HepG2 (cell line): ENCODE data around the gene HBM. TPM values are rescaled to one million over a fixed set of nuclear protein-coding genes. Genes with fewer than 3 reads are reported as not detected.

ENCODE experiments used
- ATAC-seq: fragments of 200-7000 bp; cut with Tn5 transposase; 3 replicates; pipeline ENCODE4 v1.9.1; 2020; ENCODE audit warnings: mild to moderate bottlenecking, moderate library complexity
- BruUV-seq: library from RNA; stranded (reverse); fragments of 400-500 nt; replicated peaks from 2 replicates; lab custom pipeline; 2021; lab: Mats Ljungman, UMichigan
- CTCF ChIA-PET: fragments of 300-600 bp; formaldehyde crosslinking; extraction: SDS; loops from one replicate; lab custom pipeline; 2021; ENCODE audit warnings: low total read pairs, inconsistent platforms, low intra/inter-chr PET ratio; lab: Yijun Ruan, JAX
- POLR2A ChIA-PET: fragments of 350-600 bp; sonication (Branson Sonifier 250); formaldehyde crosslinking; loops from one replicate; lab custom pipeline; 2020; ENCODE audit warnings: antibody characterized with exemption, inconsistent platforms; lab: Yijun Ruan, JAX
- DNase-seq: peaks from one replicate; pipeline ENCODE4 v3.0.0-alpha.2; 2015; ENCODE audit warnings: low spot score
- FAIRE-seq: peaks from 3 replicates; lab custom pipeline; 2011; peaks lifted over from hg19 to GRCh38; lab: Jason Lieb, UNC
- H2AFZ ChIP-seq: one replicate; pipeline ENCODE4 v1.6.1; 2011; ENCODE audit warnings: low read length, inconsistent platforms
- H3K27ac ChIP-seq: fragments of 300-600 bp; 3 replicates; pipeline ENCODE4 v1.8.0; 2011; ENCODE audit warnings: mixed run types, mild to moderate bottlenecking, mixed read lengths, low read length, inconsistent platforms; ENCODE audit not compliant: insufficient read depth; ENCODE audit errors: extremely low read length
- H3K27me3 ChIP-seq, 2 experiments: fragments of 200-600 bp in 1 of 2; 2 replicates in 1 of 2; 3 replicates in 1 of 2; pipeline versions ENCODE4 v1.6.0 to v1.8.0; 2011; ENCODE audit warnings: low read length in 2 of 2, mild to moderate bottlenecking in 2 of 2, moderate library complexity in 2 of 2, inconsistent platforms in 1 of 2; ENCODE audit not compliant: insufficient read depth in 2 of 2, control insufficient read depth in 1 of 2
- H3K36me3 ChIP-seq, 2 experiments: fragments of 200-600 bp in 1 of 2; replicated peaks in 1 of 2; 2 replicates in 1 of 2; 3 replicates in 1 of 2; pipeline versions ENCODE4 v1.5.1 to v1.8.0; 2011; ENCODE audit warnings: low read length in 2 of 2, inconsistent platforms in 1 of 2; ENCODE audit not compliant: insufficient read depth in 2 of 2, control insufficient read depth in 1 of 2
- H3K4me1 ChIP-seq: 2 replicates; pipeline ENCODE4 v1.5.1; 2012; ENCODE audit warnings: low read length, inconsistent platforms; ENCODE audit not compliant: insufficient read depth
- H3K4me2 ChIP-seq: 2 replicates; pipeline ENCODE4 v1.6.0; 2011; ENCODE audit warnings: low read depth, low read length, inconsistent platforms
- H3K4me3 ChIP-seq, 3 experiments: fragments of 200-600 bp in 1 of 3; sonication (generic), shearing (Covaris generic) in 1 of 3; replicated peaks in 1 of 3; 2 replicates each; pipeline ENCODE4 v1.5.1; 2011 to 2016; ENCODE audit warnings: low read length in 3 of 3, inconsistent platforms in 2 of 3, low read depth in 2 of 3, mild to moderate bottlenecking in 2 of 3, control low read depth in 1 of 3, mixed read lengths in 1 of 3; ENCODE audit not compliant: insufficient read depth in 1 of 3
- H3K79me2 ChIP-seq: one replicate; pipeline ENCODE4 v1.6.1; 2011; ENCODE audit warnings: low read length, inconsistent platforms; ENCODE audit not compliant: insufficient read depth
- H3K9ac ChIP-seq: 2 replicates; pipeline ENCODE4 v1.6.0; 2011; ENCODE audit warnings: mild to moderate bottlenecking, low read depth, low read length, inconsistent platforms; ENCODE audit not compliant: insufficient read depth
- H3K9me3 ChIP-seq: 2 replicates; pipeline ENCODE4 v1.5.1; 2012; ENCODE audit warnings: mild to moderate bottlenecking, low read length
- H4K20me1 ChIP-seq: 2 replicates; pipeline ENCODE4 v1.6.0; 2011; ENCODE audit warnings: inconsistent platforms, mild to moderate bottlenecking, low read length, moderate library complexity; ENCODE audit not compliant: insufficient read depth
- ETV6 ChIP-seq: sonication (generic); formaldehyde crosslinking; conservative IDR thresholded peaks from 2 replicates; pipeline ENCODE4 v1.4.0; 2020; ENCODE audit warnings: missing genetic modification reagents
- FOSL1 ChIP-seq: sonication (generic); formaldehyde crosslinking; IDR thresholded peaks from 2 replicates; pipeline ENCODE4 v1.9.0; 2021; ENCODE audit warnings: missing genetic modification reagents, borderline replicate concordance
- FOXJ3 ChIP-seq: sonication (generic); formaldehyde crosslinking; IDR thresholded peaks from 2 replicates; pipeline ENCODE4 v1.4.0; 2020; ENCODE audit warnings: missing genetic modification reagents, mild to moderate bottlenecking, borderline replicate concordance
- KDM5B ChIP-seq: sonication (generic); formaldehyde crosslinking; IDR thresholded peaks from 2 replicates; pipeline ENCODE4 v1.4.0; 2020; ENCODE audit warnings: missing genetic modification reagents, mild to moderate bottlenecking, borderline replicate concordance
- NFIC ChIP-seq: IDR thresholded peaks from 2 replicates; pipeline ENCODE4 v1.6.1; 2012; ENCODE audit warnings: mild to moderate bottlenecking, low read length, inconsistent platforms
- POLR2A ChIP-seq, 2 experiments: IDR thresholded peaks; 2 replicates each; pipeline ENCODE4 v1.6.1; 2011; ENCODE audit warnings: low read depth in 2 of 2, low read length in 2 of 2, mild to moderate bottlenecking in 1 of 2, moderate library complexity in 1 of 2; ENCODE audit not compliant: insufficient read depth in 1 of 2
- SALL1 ChIP-seq: sonication (generic); formaldehyde crosslinking; IDR thresholded peaks from 2 replicates; pipeline ENCODE4 v1.8.0; 2022; ENCODE audit warnings: mild to moderate bottlenecking, missing genetic modification reagents
- SRSF1 ChIP-seq: fragments of 200-400 bp; formaldehyde crosslinking; optimal IDR thresholded peaks from 2 replicates; pipeline ENCODE3; 2017; ENCODE audit warnings: mild to moderate bottlenecking, low read depth, low read length, moderate library complexity
- TBL1XR1 ChIP-seq: fragments of 150-350 bp; IDR thresholded peaks from 2 replicates; pipeline ENCODE4 v1.6.1; 2014; ENCODE audit warnings: borderline replicate concordance, low read length; ENCODE audit not compliant: partially characterized antibody
- ZNF251 ChIP-seq: sonication (generic); formaldehyde crosslinking; IDR thresholded peaks from 2 replicates; pipeline ENCODE4 v1.9.0; 2021; ENCODE audit warnings: mild to moderate bottlenecking, missing genetic modification reagents
- ZNF788 ChIP-seq: sonication (generic); formaldehyde crosslinking; IDR thresholded peaks from 2 replicates; pipeline ENCODE4 v1.5.0; 2020; ENCODE audit warnings: mild to moderate bottlenecking, missing genetic modification reagents, borderline replicate concordance
- ZNF839 ChIP-seq: sonication (generic); formaldehyde crosslinking; IDR thresholded peaks from 2 replicates; pipeline ENCODE4 v1.4.0; 2020; ENCODE audit warnings: missing genetic modification reagents, mild to moderate bottlenecking, borderline replicate concordance
- WGBS: methylation state at CpG from one replicate; pipeline ENCODE4 v1.1.6; 2017; ENCODE audit warnings: low lambda C conversion rate; 5-methylcytosine and 5-hydroxymethylcytosine counted together
- in situ Hi-C: cut with HindIII; loops from 2 replicates; pipeline ENCODE4 v1.10.0; 2017; ENCODE audit warnings: low pct_unique_long_range_greater_than_20kb; ENCODE audit not compliant: extremely low pct_ligation_motif_present
- intact Hi-C: fragments of 100-400 bp; cut with micrococcal nuclease; formaldehyde crosslinking; loops from one replicate; pipeline ENCODE4 v1.10.0; 2022; ENCODE audit not compliant: unreplicated experiment
- polyA plus RNA-seq, 8 experiments: library from polyadenylated mRNA; depleted of rRNA in 3 of 8; stranded (reverse) in 7 of 8; unstranded in 1 of 8; fragments of >200 nt; fragmentation: Illumina TruSeq in 4 of 8; extraction: Trizol in 4 of 8; gene quantifications; 2 replicates each; pipeline versions ENCODE4 v1.2.1 to v1.2.3, GENCODE V29; 2011 to 2016; ENCODE audit warnings: low read depth in 4 of 8, missing spikeins in 1 of 8, mixed read lengths in 1 of 8; ENCODE audit not compliant: insufficient read depth in 1 of 8
- total RNA-seq, 5 experiments: library from RNA; depleted of rRNA; stranded (reverse); fragments of >200 nt; fragmentation: Illumina TruSeq; extraction: Trizol; gene quantifications; 2 replicates each; pipeline ENCODE4 v1.2.3, GENCODE V29; 2016; ENCODE audit warnings: low read depth in 1 of 5
- TF ChIP-seq, protein P1 (sequence below): sonication (generic); formaldehyde crosslinking; conservative IDR thresholded peaks from 2 replicates; pipeline ENCODE4 v1.4.0; 2020; ENCODE audit warnings: missing genetic modification reagents
- TF ChIP-seq, protein P2 (sequence below): sonication (generic); formaldehyde crosslinking; conservative IDR thresholded peaks from 2 replicates; pipeline ENCODE4 v1.8.1; 2023; ENCODE audit warnings: missing genetic modification reagents
- TF ChIP-seq, protein P3 (sequence below): IDR thresholded peaks from 2 replicates; pipeline ENCODE4 v1.6.1; 2016; ENCODE audit warnings: missing compliant biosample characterization, missing genetic modification reagents, borderline replicate concordance
- TF ChIP-seq, protein P4 (sequence below): sonication (generic); formaldehyde crosslinking; IDR thresholded peaks from 2 replicates; pipeline ENCODE4 v1.9.0; 2022; ENCODE audit warnings: missing genetic modification reagents, mild to moderate bottlenecking, borderline replicate concordance

Gene HBM
- total and polyA plus RNA-seq, 2 of the 13 experiments (the other 11 are each of a cell fraction or from before 2014, with no cell fraction given), result not detected

DNA sequence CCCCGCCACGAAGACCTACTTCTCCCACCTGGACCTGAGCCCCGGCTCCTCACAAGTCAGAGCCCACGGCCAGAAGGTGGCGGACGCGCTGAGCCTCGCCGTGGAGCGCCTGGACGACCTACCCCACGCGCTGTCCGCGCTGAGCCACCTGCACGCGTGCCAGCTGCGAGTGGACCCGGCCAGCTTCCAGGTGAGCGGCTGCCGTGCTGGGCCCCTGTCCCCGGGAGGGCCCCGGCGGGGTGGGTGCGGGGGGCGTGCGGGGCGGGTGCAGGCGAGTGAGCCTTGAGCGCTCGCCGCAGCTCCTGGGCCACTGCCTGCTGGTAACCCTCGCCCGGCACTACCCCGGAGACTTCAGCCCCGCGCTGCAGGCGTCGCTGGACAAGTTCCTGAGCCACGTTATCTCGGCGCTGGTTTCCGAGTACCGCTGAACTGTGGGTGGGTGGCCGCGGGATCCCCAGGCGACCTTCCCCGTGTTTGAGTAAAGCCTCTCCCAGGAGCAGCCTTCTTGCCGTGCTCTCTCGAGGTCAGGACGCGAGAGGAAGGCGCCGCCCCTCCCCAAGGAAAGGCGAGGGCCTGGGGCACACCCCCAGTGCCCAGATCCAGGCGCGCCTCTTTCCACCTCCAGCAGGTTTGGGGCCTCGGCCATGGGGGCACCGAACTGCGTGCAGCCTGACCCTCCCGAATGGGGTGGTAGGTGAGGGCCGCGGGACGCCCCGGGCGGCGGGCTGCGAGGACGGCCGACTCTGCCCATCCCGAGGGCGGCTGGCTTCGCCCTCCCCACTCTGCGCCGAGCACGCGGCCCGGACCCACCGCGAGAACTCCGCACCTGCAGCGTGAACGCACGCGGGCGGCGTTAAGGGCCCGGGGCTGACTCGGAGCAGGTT, 15.1 kb downstream of the HBM start (continued):
- TF ChIP-seq, protein P1, sequence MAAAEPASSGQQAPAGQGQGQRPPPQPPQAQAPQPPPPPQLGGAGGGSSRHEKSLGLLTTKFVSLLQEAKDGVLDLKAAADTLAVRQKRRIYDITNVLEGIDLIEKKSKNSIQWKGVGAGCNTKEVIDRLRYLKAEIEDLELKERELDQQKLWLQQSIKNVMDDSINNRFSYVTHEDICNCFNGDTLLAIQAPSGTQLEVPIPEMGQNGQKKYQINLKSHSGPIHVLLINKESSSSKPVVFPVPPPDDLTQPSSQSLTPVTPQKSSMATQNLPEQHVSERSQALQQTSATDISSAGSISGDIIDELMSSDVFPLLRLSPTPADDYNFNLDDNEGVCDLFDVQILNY (CRISPR knock-in tag), result 0 out of 2 replicates have a peak, but pooled peaks have one; percentile 45
- TF ChIP-seq, protein P2, sequence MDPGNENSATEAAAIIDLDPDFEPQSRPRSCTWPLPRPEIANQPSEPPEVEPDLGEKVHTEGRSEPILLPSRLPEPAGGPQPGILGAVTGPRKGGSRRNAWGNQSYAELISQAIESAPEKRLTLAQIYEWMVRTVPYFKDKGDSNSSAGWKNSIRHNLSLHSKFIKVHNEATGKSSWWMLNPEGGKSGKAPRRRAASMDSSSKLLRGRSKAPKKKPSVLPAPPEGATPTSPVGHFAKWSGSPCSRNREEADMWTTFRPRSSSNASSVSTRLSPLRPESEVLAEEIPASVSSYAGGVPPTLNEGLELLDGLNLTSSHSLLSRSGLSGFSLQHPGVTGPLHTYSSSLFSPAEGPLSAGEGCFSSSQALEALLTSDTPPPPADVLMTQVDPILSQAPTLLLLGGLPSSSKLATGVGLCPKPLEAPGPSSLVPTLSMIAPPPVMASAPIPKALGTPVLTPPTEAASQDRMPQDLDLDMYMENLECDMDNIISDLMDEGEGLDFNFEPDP, result peak; percentile 100

DNA sequence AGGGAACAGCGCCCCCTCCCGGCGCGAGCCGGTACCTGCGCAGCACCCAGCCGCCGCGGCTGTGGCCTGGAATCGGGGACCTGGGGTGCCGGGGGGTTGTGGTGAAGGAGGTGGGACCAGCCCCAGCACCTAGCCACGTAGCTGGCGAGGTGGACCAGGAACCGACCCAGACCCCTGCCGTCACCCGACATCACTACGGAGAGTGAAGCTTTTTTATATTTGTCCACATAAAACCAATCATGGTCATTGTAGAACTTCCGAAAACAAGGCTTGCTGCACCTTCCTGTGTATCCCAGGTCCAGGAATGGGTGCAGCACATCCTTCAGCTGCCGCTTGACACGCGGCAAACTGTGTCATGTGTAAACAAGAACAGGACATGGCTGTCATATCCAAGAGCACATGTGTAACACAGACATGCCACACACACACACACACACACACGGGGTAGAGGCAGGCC, 15.8 kb downstream of the HBM start:
- H3K36me3 ChIP-seq, result no peaks in the 10 kb centered on the region
- in situ Hi-C loops, result loop anchor here (5.0 kb wide), 1 partner anchor 74 kb away; no protein-coding TSS in a partner anchor
- H4K20me1 ChIP-seq, result 0 out of 2 replicates have a peak, but pooled peaks cover 4% of the 10 kb centered on the region
- POLR2A ChIA-PET, result no interaction called here
- no peak for FAIRE-seq
- BruUV-seq, result no TSS peak
- CTCF ChIA-PET, result interaction anchor here (2.5 to 3.2 kb wide), 2 partner anchors 64 to 75 kb away, joined by 17 to 23 read pairs; no protein-coding TSS in a partner anchor
- peaks cover 23% of the 10 kb centered on the region for H3K4me1 ChIP-seq
- no peak overlapping the region; a peak in 1 of 6 replicates for H3K4me3 ChIP-seq
- 94% methylated on average over 2 of the region's 22 CpGs for WGBS
- DNase-seq, result no peak
- peak overlapping the region; percentile 38; the same call in 1 of the 2 replicates for H3K4me2 ChIP-seq
- no peak overlapping the region for H2AFZ ChIP-seq
- peaks cover 0 to 11% of the 10 kb centered on the region in 2 experiments; a peak in 3 of 5 replicates for H3K27me3 ChIP-seq
- intact Hi-C loops, result loop anchor here (1.0 to 2.0 kb wide), 2 partner anchors 43 to 116 kb away; no protein-coding TSS in a partner anchor
- no peaks in the 10 kb centered on the region for H3K79me2 ChIP-seq
- H3K27ac ChIP-seq, result no peak overlapping the region
- H3K9ac ChIP-seq, result no peak overlapping the region
- no peak for ATAC-seq
- no peaks in the 10 kb centered on the region for H3K9me3 ChIP-seq
- TF ChIP-seq ETV6 (CRISPR knock-in tag), result no peak
- peak; percentile 16 for TF ChIP-seq SRSF1
- TF ChIP-seq KDM5B (CRISPR knock-in tag), result no peak
- no peak for TF ChIP-seq SALL1 (CRISPR knock-in tag)
- TF ChIP-seq, protein P3, sequence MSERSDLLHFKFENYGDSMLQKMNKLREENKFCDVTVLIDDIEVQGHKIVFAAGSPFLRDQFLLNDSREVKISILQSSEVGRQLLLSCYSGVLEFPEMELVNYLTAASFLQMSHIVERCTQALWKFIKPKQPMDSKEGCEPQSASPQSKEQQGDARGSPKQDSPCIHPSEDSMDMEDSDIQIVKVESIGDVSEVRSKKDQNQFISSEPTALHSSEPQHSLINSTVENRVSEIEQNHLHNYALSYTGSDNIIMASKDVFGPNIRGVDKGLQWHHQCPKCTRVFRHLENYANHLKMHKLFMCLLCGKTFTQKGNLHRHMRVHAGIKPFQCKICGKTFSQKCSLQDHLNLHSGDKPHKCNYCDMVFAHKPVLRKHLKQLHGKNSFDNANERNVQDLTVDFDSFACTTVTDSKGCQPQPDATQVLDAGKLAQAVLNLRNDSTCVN (CRISPR knock-in tag), result peak; percentile 3; the same call in 1 of the 2 replicates
- TF ChIP-seq ZNF251, result peak; percentile 5
- TF ChIP-seq NFIC, result no peak
- no peak for TF ChIP-seq ZNF839
- TF ChIP-seq POLR2A (IDR thresholded peaks at IDR 0.05; ENCODE audit: insufficient read depth in 1 of 2, low read depth in 2 of 2, low read length in 2 of 2), result peak in 1 of 2 experiments; percentile 6; a peak in 1 of 4 replicates
- TF ChIP-seq FOXJ3 (CRISPR knock-in tag), result no peak
- TF ChIP-seq, protein P4, sequence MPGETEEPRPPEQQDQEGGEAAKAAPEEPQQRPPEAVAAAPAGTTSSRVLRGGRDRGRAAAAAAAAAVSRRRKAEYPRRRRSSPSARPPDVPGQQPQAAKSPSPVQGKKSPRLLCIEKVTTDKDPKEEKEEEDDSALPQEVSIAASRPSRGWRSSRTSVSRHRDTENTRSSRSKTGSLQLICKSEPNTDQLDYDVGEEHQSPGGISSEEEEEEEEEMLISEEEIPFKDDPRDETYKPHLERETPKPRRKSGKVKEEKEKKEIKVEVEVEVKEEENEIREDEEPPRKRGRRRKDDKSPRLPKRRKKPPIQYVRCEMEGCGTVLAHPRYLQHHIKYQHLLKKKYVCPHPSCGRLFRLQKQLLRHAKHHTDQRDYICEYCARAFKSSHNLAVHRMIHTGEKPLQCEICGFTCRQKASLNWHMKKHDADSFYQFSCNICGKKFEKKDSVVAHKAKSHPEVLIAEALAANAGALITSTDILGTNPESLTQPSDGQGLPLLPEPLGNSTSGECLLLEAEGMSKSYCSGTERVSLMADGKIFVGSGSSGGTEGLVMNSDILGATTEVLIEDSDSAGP (CRISPR knock-in tag), result peak; percentile 10; the same call in 1 of the 2 replicates
- TF ChIP-seq ZNF788 (CRISPR knock-in tag), result 0 out of 2 replicates have a peak, but pooled peaks have one; percentile 3
- TF ChIP-seq TBL1XR1, result no peak
- TF ChIP-seq FOSL1 (CRISPR knock-in tag), result no peak
